GM10266 (cell line): ENCODE measurements around the gene KLHL17.

Experiments used
- DNase-seq: peaks from one replicate; pipeline ENCODE4 v3.0.0; 2012; ENCODE audit errors: extremely low spot score
- TF ChIP-seq, protein P1 (sequence below): IDR thresholded peaks from 2 replicates; pipeline ENCODE4 v1.5.1; 2012; ENCODE audit warnings: mild to moderate bottlenecking, low read depth; ENCODE audit not compliant: control insufficient read depth, insufficient read depth; ENCODE audit errors: missing control alignments

KLHL17 gene

DNA sequence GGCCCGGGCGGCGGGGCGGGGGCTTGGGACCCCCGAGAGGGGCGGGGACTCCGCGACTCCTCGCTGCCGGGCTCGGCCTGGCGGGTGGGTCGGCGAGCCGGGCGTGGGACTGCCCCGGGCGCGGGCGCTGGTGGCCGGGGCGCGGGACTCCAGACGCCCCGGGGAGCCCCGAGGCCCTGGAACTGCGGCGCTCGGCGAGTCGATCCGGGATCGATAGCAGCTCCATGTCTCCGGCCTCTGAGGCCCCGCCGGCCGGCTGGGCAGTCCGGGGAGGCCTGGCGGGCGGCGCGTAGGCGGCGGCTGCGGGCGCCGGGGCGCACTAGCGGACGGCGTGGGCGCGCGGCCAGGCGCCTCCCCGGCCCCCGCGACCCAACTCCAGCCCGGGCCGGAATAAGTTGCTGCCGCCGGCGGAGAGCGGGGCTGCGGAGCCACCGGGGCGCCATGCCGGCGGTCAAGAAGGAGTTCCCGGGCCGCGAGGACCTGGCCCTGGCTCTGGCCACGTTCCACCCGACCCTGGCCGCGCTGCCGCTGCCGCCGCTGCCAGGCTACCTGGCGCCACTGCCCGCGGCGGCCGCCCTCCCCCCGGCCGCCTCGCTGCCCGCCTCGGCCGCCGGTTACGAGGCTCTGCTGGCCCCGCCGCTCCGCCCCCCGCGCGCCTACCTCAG lies 36.3 kb upstream of the KLHL17 start:
- TF ChIP-seq, protein P1, sequence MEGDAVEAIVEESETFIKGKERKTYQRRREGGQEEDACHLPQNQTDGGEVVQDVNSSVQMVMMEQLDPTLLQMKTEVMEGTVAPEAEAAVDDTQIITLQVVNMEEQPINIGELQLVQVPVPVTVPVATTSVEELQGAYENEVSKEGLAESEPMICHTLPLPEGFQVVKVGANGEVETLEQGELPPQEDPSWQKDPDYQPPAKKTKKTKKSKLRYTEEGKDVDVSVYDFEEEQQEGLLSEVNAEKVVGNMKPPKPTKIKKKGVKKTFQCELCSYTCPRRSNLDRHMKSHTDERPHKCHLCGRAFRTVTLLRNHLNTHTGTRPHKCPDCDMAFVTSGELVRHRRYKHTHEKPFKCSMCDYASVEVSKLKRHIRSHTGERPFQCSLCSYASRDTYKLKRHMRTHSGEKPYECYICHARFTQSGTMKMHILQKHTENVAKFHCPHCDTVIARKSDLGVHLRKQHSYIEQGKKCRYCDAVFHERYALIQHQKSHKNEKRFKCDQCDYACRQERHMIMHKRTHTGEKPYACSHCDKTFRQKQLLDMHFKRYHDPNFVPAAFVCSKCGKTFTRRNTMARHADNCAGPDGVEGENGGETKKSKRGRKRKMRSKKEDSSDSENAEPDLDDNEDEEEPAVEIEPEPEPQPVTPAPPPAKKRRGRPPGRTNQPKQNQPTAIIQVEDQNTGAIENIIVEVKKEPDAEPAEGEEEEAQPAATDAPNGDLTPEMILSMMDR, result no peak
- DNase-seq, result no peak

DNA sequence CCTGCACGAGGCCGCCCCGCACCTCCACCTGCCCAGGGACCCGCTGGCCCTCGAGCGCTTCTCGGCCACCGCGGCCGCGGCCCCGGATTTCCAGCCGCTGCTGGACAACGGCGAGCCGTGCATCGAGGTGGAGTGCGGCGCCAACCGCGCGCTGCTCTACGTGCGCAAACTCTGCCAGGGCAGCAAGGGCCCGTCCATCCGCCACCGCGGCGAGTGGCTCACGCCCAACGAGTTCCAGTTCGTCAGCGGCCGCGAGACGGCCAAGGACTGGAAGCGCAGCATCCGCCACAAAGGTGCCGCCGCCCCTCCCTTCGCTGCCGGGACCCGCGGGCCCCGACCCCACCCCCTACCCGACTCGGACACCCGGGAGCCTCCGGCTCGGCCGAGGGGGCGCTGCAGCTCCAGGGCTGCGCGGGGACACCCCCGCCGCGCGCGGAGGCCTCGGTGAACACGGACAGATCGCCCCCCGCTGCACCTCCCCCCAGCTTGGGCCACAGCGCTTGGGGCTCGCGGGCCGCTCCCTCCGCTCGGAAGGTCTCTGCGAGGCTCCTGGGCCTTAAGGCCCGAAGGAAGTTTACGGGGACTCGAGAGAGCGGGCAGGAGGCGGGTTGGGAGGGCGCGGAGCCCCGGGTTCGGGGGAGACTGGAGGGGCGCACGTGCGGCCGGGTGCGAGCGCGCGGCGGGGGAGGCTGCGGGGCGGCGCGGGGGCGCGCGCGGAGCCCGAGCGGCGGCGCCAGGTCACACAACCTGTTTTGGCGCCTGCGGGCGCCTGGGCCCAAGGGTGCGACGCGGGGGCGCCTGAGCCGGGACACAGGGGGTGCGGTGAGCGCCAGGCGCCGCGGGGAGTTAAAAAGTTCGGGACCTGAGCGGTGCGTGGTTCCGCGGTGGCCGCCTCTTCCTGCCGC lies 35.5 kb upstream of the KLHL17 start:
- TF ChIP-seq, protein P1, result no peak
- no peak for DNase-seq

DNA sequence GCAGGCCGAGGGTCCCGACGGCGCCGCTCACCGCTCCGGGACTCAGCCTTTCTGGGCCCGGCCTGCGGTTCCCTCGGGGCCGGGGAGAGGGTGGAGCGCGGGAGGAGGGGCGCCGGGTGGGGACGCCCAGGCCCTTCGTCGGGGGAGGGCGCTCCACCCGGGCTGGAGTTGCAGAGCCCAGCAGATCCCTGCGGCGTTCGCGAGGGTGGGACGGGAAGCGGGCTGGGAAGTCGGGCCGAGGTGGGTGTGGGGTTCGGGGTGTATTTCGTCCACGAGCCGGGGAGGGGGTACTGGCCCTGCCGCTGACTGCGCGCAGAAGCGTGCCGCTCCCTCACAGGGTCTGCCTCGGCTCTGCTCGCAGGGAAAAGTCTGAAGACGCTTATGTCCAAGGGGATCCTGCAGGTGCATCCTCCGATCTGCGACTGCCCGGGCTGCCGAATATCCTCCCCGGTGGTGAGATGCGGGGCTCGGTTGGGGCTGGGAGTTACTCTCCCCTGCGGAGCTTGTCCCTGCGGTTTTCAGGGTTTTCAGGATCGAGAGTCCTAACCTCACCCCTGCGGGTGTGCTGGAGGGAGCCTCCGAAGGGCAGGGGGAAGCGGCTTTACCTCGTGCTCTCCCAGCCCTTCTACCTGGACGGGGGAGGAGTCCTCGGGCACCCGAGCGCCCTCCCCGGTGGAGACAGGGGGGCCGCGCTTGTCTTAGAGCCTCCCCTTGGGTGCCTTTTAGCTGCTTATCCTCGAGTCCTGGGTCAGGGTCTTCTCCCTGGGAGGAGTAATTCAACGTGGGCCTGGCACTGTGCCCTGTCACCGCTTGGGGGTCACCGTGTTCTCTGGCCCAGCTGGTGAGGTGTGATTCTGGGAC lies 34.6 kb upstream of the KLHL17 start:
- no peak for DNase-seq
- TF ChIP-seq, protein P1, result no peak

DNA sequence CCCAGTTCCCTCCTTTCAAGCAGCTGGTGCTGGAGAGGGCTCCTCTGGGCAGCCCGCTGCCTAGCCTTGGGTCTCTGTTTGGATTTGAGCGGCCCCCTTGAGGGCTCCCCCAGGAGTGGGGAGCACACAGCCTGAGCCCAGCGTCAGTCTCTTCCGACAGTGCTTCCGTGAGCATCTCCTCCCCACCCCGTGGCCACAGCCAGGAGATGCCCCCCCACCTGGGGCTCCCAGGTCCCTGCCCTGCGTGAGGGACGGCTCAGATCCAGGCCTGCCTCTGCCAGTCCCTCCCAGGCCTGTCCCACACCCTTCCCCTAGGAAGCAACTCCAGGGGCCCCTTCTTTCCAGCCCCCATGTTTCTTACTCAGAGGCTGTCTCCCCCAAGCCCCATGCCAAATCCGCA lies 33.1 kb upstream of the KLHL17 start:
- TF ChIP-seq, protein P1, result no peak
- DNase-seq, result no peak

DNA sequence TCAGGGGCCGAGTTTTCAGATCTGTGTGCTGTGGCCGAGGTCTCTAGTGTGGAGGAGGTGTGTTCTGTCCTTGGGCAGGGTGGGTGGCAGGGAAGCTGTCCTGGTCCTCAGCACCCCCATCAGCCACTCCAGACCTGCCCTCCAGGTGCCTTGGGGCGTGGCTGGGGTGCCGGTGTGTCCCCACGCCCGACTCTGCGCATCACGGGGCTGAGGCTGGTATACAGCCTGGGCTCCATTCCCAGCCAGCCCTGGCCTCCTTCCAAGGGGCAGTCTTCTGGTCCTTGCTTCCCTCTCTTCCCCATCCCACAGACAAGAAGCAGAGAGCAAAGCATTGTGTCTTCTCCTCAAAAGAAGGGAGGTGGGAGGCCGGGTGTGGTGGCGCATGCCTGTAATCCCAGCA lies 32.6 kb upstream of the KLHL17 start:
- no peak for DNase-seq
- TF ChIP-seq, protein P1, result no peak

DNA sequence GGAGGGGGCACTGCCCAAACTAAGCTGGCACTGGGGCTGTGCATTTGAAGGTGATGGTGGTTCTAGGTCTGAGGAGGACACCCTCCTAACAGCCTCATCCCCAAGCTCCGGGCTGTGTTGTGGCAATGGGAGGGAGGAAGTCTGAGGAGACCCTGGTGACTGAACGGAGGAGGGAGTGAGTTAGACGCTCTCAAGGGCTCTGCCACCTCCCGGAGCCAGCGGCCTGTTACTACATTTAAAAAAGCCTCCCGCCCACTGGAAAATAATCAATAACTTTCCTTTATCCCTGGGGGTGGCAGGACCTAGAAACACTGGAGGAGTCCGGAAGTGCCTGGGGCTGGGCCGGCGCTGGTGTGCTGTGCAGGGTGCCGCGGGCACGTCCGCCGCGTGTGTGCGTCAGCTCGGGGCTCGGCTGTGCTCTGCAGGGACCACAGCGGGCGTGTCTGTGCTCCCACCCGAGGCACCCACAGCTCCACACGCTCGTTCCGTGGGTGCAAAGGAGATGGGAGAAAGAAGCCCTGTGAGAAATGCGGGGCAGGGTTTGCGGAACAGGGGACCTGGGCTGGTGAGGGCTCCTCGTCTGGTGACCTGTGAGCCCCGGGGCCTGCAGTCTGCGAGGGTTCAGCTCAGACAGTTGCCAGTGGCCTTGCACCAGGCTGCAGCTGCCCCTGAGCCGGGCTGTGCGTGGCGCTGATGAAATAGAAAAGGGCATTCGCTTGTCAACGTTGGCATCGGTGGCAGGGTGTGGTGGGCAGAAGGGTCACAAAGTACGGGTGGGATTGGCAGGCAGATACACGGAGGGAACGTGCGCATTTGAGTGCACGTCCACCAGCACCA lies 31.3 kb upstream of the KLHL17 start:
- TF ChIP-seq, protein P1, result no peak
- no peak for DNase-seq
